ENCODE measurements around the gene ASH1L.

DNA sequence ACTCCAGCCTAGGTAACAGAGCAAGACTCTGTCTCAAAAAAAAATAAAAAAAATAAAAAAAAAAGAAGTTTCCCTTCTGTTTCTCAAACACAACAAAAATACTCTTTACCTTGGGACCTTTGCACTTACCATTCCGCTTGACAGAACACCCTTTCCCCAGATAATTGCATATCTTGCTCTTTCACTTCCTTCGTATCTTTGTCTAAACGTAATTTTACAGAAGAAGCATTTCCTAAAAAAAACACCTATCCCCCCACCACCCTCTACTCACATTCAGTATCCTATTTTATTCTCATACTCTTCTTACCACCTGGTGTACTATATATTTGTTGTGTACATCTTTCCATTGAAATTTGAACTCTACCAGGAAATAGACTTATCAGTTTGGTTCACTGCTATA, 32.7 kb downstream of the ASH1L start:
- TF ChIP-seq CTCF (IDR thresholded peaks at IDR 0.05 in 4 of 5, conservative IDR thresholded peaks at IDR 0.05 in 1 of 5): no peak
- TF ChIP-seq POLR2A (IDR thresholded peaks at IDR 0.05): no peak
